Measurements from ENCODE around the gene WDR70.
A peak's percentile ranks its signal among the peaks of the same experiment; 100 is the strongest.
"Not testable (repeated sequence)": the region's sequence is repeated elsewhere in the genome, so short reads cannot be mapped to it uniquely, and the experiment has no call there.

The WDR70 gene

GRCh38 chr5:37694333-37694732, 315.2 kb downstream of the WDR70 start:
- not testable (repeated sequence) for DNase-seq

- DNase-seq: no peak
Observed at GRCh38 chr5:37694867-37695266, 315.7 kb downstream of the WDR70 start.

- no peak for DNase-seq
Observed at GRCh38 chr5:37695647-37696046, 316.5 kb downstream of the WDR70 start.

GRCh38 chr5:37696190-37697021, 317.3 kb downstream of the WDR70 start:
- DNase-seq: peak; percentile 45

GRCh38 chr5:37701868-37702267, 322.8 kb downstream of the WDR70 start:
- DNase-seq: no peak

GRCh38 chr5:37703841-37704241, 324.7 kb downstream of the WDR70 start:
- DNase-seq: no peak

GRCh38 chr5:37704406-37704805, 325.3 kb downstream of the WDR70 start:
- DNase-seq: no peak

GRCh38 chr5:37709020-37709419, 329.9 kb downstream of the WDR70 start:
- no peak for DNase-seq

- peak; percentile 20 for DNase-seq
Observed at GRCh38 chr5:37710965-37711364, 331.8 kb downstream of the WDR70 start.

GRCh38 chr5:37712750-37713149, 333.6 kb downstream of the WDR70 start:
- DNase-seq: no peak

- DNase-seq: no peak
Observed at GRCh38 chr5:37714756-37715155, 335.6 kb downstream of the WDR70 start.

GRCh38 chr5:37715361-37715760, 336.2 kb downstream of the WDR70 start:
- no peak for DNase-seq

- DNase-seq: no peak
Observed at GRCh38 chr5:37715992-37716391, 336.9 kb downstream of the WDR70 start.

GRCh38 chr5:37716405-37716804, 337.3 kb downstream of the WDR70 start:
- no peak for DNase-seq

GRCh38 chr5:37717276-37717612, 338.1 kb downstream of the WDR70 start:
- no peak for DNase-seq

GRCh38 chr5:37717613-37718431, 338.7 kb downstream of the WDR70 start:
- DNase-seq: peak; percentile 92

- DNase-seq: no peak
Observed at GRCh38 chr5:37720550-37720952, 341.4 kb downstream of the WDR70 start.

GRCh38 chr5:37721447-37721871, 342.3 kb downstream of the WDR70 start:
- DNase-seq: peak; percentile 61

GRCh38 chr5:37722236-37723161, 343.4 kb downstream of the WDR70 start:
- DNase-seq: peak; percentile 97

GRCh38 chr5:37723162-37723961, 344.2 kb downstream of the WDR70 start:
- DNase-seq: peak; percentile 67

GRCh38 chr5:37724395-37725125, 345.4 kb downstream of the WDR70 start:
- peak; percentile 61 for DNase-seq

All from fibroblast of skin of scalp (primary cell).